HG02678 (cell line): ENCODE results near the gene ATG2A.

Source experiments
- ATAC-seq: cut with Tn5 transposase; IDR thresholded peaks from one replicate; pipeline ENCODE4 v1.9.1; 2021; ENCODE audit warnings: mild to moderate bottlenecking, moderate library complexity; ENCODE audit not compliant: unreplicated experiment

ATG2A gene

DNA sequence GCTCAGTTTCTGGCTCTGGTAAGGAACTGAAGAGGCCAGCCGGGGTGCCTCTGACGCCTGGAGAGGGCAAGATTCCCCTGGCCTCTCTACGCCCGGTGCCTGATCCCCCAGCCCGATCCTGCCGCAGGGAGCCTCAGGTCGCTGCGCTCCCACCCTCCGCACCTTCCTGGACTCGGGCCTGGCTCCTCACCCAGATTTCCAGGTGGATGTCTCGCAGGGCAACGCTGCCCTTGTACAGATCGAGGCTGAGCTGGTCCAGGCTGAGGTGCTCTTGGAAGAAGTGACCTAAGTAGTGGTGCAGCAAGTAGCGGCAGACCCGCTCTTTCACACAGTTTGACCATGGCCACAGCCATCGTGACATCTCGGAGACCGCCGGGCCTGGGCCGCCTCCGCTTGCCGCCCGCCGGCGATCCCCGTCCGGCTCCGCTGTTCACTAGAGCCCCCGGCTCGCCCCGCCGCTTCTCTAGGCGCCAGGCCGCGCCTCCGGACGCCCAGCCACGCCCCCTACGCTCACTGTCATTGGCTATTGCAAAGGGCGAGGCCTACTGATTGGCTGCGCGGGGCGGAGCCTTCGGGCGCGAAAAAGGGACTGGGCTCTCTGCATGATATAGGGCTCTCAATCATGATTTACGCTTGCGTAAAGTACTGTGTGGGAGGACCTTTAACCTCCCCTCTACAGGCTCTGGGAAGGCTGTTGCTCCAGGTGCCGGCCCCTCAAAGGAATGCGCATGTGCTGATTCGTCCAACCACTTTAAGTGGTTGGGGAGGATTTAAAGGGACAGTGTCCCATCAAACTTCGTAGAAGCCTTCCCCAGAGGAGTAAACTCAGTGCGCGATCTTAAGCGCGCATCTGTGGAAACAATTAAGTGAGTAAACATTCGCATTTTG lies at the start of gene ATG2A:
TSS of gene ATG2A (minus strand) at position 435 of the 888 bp plus-strand sequence. CDS start at position 361, 74 bp downstream.
- peak; percentile 95 for ATAC-seq

GRCh38 chr11:64963072-64963631 lies 46.1 kb upstream of the ATG2A start:
- ATAC-seq = no peak

- no peak for ATAC-seq
Observed at GRCh38 chr11:64960719-64961118, 43.7 kb upstream of the ATG2A start.

DNA sequence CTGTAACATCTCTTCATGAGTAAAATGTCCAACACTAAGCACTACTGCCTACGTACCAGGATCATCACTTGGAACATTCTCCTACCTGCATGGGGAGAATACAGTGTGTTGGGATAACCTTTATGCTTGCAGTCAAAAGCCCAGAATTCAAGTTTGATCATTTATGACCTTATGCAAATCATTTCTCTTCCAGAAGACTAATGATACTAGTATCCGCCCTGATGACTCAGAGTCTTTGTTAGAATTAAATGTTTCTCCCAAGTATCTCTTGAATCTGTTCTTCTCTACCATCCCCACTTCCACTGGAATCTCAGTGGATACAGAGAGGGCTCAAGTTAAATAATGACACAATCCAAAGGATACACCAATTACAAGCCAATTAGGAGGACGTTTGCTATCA lies 42.5 kb upstream of the ATG2A start:
- ATAC-seq = no peak

DNA sequence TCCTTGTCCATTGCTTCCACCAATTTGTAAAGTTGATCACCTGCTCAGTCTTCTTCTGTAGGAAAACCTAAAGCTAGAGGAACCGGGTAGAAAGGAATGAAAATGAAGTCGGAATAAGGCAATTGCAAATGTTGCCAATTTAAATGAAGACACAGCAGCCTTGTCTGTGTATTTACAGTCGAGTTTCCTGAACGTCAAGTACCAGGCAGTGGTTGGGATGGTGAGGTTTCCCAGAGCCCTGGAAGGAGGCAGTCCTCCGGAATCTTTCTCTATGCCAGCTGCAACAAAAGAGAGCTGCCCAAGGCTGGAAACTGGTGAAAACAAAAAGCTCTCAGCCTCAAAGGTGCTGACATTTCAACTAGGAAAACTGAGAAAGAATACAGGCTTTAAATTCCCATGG lies 37.2 kb upstream of the ATG2A start:
- ATAC-seq = no peak

GRCh38 chr11:64951529-64951928 lies 34.5 kb upstream of the ATG2A start:
- no peak for ATAC-seq

- no peak for ATAC-seq
Observed at GRCh38 chr11:64947208-64947814, 30.3 kb upstream of the ATG2A start.

GRCh38 chr11:64936539-64936938 lies 19.5 kb upstream of the ATG2A start:
- ATAC-seq = no peak

DNA sequence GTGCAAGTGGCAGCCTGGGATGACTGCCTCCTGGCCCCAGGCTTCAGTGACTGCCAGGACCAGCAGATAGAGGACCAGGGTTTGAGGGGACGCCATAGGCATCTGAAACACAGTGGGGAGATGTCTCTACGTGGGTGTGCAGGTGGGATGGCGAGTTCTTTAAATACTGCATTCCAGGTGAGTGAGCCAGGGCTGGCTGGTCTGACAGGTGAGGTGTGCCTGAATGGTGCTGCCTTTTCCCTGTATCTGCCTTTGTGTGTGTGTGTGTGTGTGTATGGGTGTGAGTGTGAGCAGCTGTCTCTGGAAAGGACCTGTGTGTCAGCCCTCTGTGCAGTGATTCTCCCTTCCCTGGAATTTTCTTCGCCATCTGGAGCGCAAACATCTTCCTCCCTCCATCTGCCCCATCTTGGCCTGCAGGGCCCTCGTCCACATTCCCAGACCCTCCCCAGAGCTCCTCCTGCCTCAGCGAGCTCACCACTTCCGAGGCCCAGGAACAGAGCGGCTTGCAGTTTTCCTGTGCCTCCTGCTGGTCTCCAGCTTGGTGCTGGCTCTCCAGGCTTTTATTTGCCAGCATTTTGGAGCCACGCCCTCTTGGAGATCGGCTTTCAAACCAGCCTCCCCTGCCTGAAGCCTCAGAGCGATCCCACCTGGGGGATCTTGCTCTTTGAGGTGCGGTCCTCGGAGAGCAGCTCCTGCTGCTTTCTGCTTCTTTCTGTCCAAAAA lies 18.5 kb upstream of the ATG2A start, which contains the start of gene GPHA2:
TSS of gene GPHA2 (minus strand) at position 535 of the 723 bp plus-strand sequence. CDS start at position 102, 433 bp downstream.
- ATAC-seq = no peak

GRCh38 chr11:64934682-64935358 lies 17.8 kb upstream of the ATG2A start:
- ATAC-seq = no peak

DNA sequence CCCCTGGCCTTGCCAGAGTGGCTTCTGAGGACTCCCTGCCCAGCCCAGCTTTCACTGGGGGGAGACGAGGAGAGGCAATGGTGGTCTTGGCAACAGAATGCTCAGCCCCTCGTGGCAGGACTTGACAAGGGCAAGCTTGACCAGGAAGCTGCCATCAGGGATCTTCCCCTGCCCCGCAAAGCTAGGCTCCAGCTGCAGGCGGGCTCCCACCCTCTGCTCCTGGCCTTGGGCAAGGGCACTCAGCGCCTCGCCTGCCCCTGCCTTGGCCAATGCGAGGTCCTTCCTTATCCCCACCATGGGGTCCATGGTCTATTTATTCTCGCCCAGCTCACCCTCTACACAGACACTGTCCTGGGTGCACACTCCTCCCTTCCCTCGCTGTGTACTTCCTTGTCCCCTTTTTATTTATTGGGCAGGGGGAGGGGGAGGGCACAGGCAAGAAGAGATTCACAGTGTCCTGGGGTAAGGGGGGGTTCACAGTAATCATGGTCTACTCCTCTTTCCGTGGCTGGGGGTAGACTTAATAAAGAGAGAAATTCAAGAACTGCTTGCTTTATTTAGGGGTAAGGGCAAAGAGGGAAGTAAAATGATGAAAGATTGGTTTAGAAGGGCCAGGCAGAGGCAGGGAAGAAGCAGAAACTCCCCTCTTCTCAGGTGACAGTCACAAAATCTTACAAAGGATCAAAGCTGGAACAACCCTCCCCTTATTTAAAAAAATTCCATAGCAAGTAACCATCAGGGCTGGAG lies 17.1 kb upstream of the ATG2A start:
- no peak for ATAC-seq

DNA sequence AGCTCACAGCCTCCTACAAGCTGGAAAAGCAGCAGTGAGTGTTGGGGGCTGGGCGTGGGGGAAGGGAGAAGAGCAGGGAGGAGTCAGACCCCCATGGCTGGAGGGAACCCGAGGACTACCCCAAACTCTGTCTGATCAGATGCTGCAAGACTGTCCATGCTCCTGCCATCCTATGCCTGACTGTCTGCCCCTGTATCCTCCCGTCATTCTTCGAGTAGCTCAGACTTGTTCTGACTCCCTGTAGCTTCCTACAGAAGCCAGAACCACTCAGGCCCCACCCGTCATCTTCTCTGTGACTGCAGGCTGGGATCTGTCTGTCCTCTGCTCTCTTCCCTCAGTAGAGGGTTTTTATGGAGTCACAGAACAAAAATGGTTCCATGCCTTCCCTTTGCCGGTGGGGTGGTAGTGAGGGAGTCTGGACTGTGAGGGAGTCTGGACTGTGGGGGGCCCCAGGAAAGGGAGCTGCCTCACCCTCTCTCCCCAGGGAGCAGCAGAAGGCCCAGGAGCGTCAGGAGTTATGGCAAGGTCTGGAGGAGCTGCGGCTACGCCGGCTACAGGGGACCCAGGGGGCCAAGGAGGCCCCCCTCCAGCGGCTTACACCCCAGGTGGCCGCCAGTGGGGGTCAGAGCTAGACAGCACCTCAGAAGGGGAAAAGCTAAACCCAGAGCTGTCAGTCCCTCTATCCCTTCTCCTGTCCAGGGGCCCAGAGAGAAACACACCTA lies 16.4 kb upstream of the ATG2A start:
- ATAC-seq = no peak

- no peak for ATAC-seq
Observed at GRCh38 chr11:64932324-64932723, 15.3 kb upstream of the ATG2A start.

- no peak for ATAC-seq
Observed at GRCh38 chr11:64931290-64931689, 14.3 kb upstream of the ATG2A start.

DNA sequence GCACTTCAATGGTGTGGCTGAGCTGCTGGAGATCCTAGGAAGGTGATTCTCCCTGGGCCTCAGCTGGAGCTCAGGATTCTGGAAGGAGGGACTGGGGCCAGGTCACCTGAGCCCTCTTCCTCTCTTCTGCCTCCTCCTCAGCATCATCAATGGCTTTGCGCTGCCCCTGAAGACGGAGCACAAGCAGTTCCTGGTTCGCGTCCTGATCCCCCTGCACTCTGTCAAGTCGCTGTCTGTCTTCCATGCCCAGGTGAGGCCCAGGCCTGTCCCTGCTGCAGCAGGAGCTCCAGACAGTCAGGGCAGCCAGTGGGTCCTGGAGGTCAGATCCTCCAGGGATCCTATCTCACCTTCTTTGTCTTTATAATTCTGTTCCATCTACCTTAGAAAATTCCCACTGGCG lies 13.3 kb upstream of the ATG2A start:
- no peak for ATAC-seq

DNA sequence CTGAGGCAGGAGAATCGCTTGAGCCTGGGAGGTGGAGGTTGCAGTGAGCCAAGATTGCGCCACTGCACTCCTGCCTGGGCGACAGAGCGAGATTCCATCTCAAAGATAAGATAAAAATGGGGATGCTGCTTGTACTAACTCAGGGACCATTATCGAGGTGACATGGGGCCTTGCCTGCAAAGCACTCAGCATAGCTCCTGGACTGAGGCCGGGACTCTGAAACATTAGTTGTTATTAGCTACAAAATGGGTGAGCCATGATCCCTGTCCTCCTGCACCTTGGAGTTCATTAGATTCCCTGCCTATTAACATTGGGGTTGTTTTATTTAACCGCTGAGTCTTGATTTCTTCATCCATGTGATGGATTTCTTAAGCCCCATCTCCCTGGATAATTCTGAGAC lies 12.6 kb upstream of the ATG2A start:
- ATAC-seq = no peak

- ATAC-seq = no peak
Observed at GRCh38 chr11:64928957-64929356, 11.9 kb upstream of the ATG2A start.

- no peak for ATAC-seq
Observed at GRCh38 chr11:64926689-64927088, 9.7 kb upstream of the ATG2A start.
